ENCODE results near the gene WFDC12.
"Not testable (repeated sequence)": the region's sequence is repeated elsewhere in the genome, so short reads cannot be mapped to it uniquely, and the experiment has no call there.

WFDC12 gene

GRCh38 chr20:45139733-45140375 lies 15.6 kb upstream of the WFDC12 start:
- H3K36me3 Mint-ChIP-seq (ENCODE audit: insufficient read depth); DNase-seq (ENCODE audit: low spot score in 2 of 2); H3K4me1 Mint-ChIP-seq; ATAC-seq (replicated peaks; ENCODE audit: extremely low read depth, poor library complexity, severe bottlenecking); H3K27ac Mint-ChIP-seq (ENCODE audit: low read depth); H3K9me3 Mint-ChIP-seq; H3K4me3 Mint-ChIP-seq: not testable (repeated sequence)
- peaks cover 20% of the 10 kb centered on the region for H3K27me3 Mint-ChIP-seq

- no peaks in the 10 kb centered on the region for H3K36me3 Mint-ChIP-seq (ENCODE audit: insufficient read depth)
- no peak overlapping the region for H3K27ac Mint-ChIP-seq (ENCODE audit: low read depth)
- H3K4me1 Mint-ChIP-seq = no peaks in the 10 kb centered on the region
- H3K9me3 Mint-ChIP-seq = no peaks in the 10 kb centered on the region
- peaks cover 20% of the 10 kb centered on the region for H3K27me3 Mint-ChIP-seq
- H3K4me3 Mint-ChIP-seq = no peak overlapping the region
- ATAC-seq (replicated peaks; ENCODE audit: extremely low read depth, poor library complexity, severe bottlenecking) = no peak
- DNase-seq (ENCODE audit: low spot score in 2 of 2) = peak in 1 of 2 donors; percentile 22
Measured at GRCh38 chr20:45138561-45139300, 14.5 kb upstream of the WFDC12 start.

- Mint-ChIP-seq H3K27me3 (peaks cover 33% of the 10 kb centered on the region), H3K4me3 (no peak overlapping the region), H3K36me3 (ENCODE audit: insufficient read depth) (no peaks in the 10 kb centered on the region), H3K4me1 (no peaks in the 10 kb centered on the region), H3K9me3 (no peaks in the 10 kb centered on the region), H3K27ac (ENCODE audit: low read depth) (no peak overlapping the region)
- DNase-seq (ENCODE audit: low spot score in 2 of 2) = no peak
- no peak for ATAC-seq (replicated peaks; ENCODE audit: extremely low read depth, poor library complexity, severe bottlenecking)
Measured at GRCh38 chr20:45136911-45137310, 12.6 kb upstream of the WFDC12 start.

DNA sequence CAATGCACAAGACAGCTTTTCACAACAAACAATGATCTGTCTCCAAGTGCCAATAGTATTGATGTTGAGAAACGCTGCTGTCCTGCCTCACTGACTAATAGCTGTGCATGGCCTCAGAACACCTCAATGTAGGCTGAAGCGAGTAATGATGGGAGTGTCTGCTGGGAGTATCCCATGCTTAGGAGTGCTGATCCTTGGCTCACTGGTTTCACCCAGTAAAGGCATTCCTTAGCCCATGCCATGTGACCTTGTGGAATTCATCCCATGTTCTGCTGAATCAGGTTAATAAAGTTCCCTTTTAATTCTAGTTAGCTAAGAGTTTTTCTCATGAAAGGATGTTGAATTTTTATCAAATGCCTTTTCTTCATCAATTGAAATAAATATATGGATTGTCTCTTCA lies 3.8 kb upstream of the WFDC12 start:
- H3K9me3 Mint-ChIP-seq = no peaks in the 10 kb centered on the region
- ATAC-seq (replicated peaks; ENCODE audit: extremely low read depth, poor library complexity, severe bottlenecking) (no peak), DNase-seq (ENCODE audit: low spot score in 2 of 2) (no peak)
- H3K27ac Mint-ChIP-seq (ENCODE audit: low read depth) = no peak overlapping the region
- H3K4me3 Mint-ChIP-seq = no peak overlapping the region
- peaks cover 63% of the 10 kb centered on the region for H3K27me3 Mint-ChIP-seq
- H3K4me1 Mint-ChIP-seq = no peaks in the 10 kb centered on the region
- H3K36me3 Mint-ChIP-seq (ENCODE audit: insufficient read depth) = no peaks in the 10 kb centered on the region

GRCh38 chr20:45121388-45121787 lies 2.9 kb downstream of the WFDC12 start:
- no peak for DNase-seq (ENCODE audit: low spot score in 2 of 2)
- ATAC-seq (replicated peaks; ENCODE audit: extremely low read depth, poor library complexity, severe bottlenecking) = no peak
- Mint-ChIP-seq H3K27ac (ENCODE audit: low read depth) (no peak overlapping the region), H3K9me3 (no peaks in the 10 kb centered on the region), H3K27me3 (peaks cover 39% of the 10 kb centered on the region), H3K4me3 (no peak overlapping the region), H3K4me1 (no peaks in the 10 kb centered on the region), H3K36me3 (ENCODE audit: insufficient read depth) (no peaks in the 10 kb centered on the region)

GRCh38 chr20:45119556-45120266 lies 4.6 kb downstream of the WFDC12 start:
- Mint-ChIP-seq H3K27ac (ENCODE audit: low read depth) (no peak overlapping the region), H3K9me3 (no peaks in the 10 kb centered on the region), H3K27me3 (peaks cover 38% of the 10 kb centered on the region), H3K36me3 (ENCODE audit: insufficient read depth) (peaks cover 2% of the 10 kb centered on the region), H3K4me1 (peaks cover 7% of the 10 kb centered on the region), H3K4me3 (no peak overlapping the region)
- ATAC-seq (replicated peaks; ENCODE audit: extremely low read depth, poor library complexity, severe bottlenecking) (no peak), DNase-seq (ENCODE audit: low spot score in 2 of 2) (no peak)

DNA sequence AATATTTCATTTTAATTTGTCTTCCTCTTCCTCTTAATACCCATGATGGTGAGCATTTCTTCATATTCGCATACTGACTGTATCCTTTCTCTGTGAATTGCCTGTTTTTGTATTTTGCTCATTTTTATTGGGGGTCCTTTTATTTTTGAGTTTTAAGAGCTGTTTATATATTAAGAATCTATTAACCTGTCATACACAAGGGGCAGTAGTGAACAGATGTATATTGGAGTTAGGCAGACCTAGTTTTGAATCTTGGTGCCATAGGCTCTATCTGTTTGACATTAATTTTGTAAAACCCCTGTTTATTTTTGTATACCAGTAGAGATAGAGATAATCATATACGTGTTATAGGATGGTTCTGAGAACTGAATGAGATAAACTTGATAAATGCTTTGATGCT lies 6.2 kb downstream of the WFDC12 start:
- H3K36me3 Mint-ChIP-seq (ENCODE audit: insufficient read depth) = peaks cover 2% of the 10 kb centered on the region
- H3K27me3 Mint-ChIP-seq = peaks cover 31% of the 10 kb centered on the region
- H3K9me3 Mint-ChIP-seq = no peaks in the 10 kb centered on the region
- H3K27ac Mint-ChIP-seq (ENCODE audit: low read depth) = no peak overlapping the region
- DNase-seq (ENCODE audit: low spot score in 2 of 2) (no peak), ATAC-seq (replicated peaks; ENCODE audit: extremely low read depth, poor library complexity, severe bottlenecking) (no peak)
- H3K4me3 Mint-ChIP-seq = no peak overlapping the region
- H3K4me1 Mint-ChIP-seq = peaks cover 13% of the 10 kb centered on the region

DNA sequence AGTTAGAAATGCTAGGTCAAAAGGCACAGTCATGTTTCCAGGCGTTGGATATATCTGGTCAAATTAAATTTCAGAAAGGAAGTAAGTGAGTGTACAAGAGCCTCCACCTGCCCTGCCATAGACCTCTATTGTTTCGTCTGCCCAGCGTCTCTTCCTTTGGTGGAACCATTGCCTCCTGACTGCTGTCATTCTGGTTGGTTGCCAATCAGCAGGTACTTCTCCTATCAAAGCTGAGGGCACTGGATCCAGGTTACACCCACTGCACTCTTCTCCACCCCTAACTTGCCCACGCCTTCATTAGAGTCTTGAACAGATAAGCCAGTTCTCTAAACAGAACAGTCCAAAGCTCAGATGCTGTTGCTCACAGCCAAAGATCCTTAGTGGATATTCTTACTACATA lies 6.7 kb downstream of the WFDC12 start:
- no peak overlapping the region for H3K27ac Mint-ChIP-seq (ENCODE audit: low read depth)
- DNase-seq (ENCODE audit: low spot score in 2 of 2) (no peak), ATAC-seq (replicated peaks; ENCODE audit: extremely low read depth, poor library complexity, severe bottlenecking) (no peak)
- H3K9me3 Mint-ChIP-seq = no peaks in the 10 kb centered on the region
- H3K4me1 Mint-ChIP-seq = peaks cover 13% of the 10 kb centered on the region
- H3K27me3 Mint-ChIP-seq = peaks cover 31% of the 10 kb centered on the region
- no peak overlapping the region for H3K4me3 Mint-ChIP-seq
- peaks cover 2% of the 10 kb centered on the region for H3K36me3 Mint-ChIP-seq (ENCODE audit: insufficient read depth)

DNA sequence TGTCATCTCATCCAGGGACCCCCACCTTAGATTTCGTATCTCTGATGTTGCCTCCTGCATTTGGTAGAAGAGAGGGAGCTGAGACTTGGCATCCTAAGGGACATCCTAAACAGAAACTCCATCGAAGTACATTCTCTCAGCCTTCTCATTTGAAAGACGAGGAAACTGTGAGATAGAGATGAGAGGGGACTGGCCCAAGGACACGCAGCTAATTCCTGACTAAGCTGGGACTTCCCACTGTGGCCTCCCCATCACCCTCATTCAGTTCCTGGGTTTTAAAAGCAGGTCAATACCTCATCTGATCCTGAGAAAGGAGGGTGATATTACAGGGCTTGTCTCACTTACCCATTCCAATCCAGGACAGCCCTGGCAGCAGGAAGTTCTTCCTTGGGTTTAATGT lies 8.4 kb downstream of the WFDC12 start:
- Mint-ChIP-seq H3K4me3 (no peak overlapping the region), H3K36me3 (ENCODE audit: insufficient read depth) (peaks cover 2% of the 10 kb centered on the region), H3K9me3 (no peaks in the 10 kb centered on the region), H3K4me1 (peaks cover 13% of the 10 kb centered on the region), H3K27ac (ENCODE audit: low read depth) (no peak overlapping the region), H3K27me3 (peaks cover 23% of the 10 kb centered on the region)
- ATAC-seq (replicated peaks; ENCODE audit: extremely low read depth, poor library complexity, severe bottlenecking) = no peak
- DNase-seq (ENCODE audit: low spot score in 2 of 2) = no peak

- Mint-ChIP-seq H3K27me3 (peaks cover 23% of the 10 kb centered on the region), H3K4me1 (peaks cover 13% of the 10 kb centered on the region), H3K9me3 (no peaks in the 10 kb centered on the region), H3K4me3 (no peak overlapping the region), H3K36me3 (ENCODE audit: insufficient read depth) (peaks cover 2% of the 10 kb centered on the region), H3K27ac (ENCODE audit: low read depth) (no peak overlapping the region)
- no peak for ATAC-seq (replicated peaks; ENCODE audit: extremely low read depth, poor library complexity, severe bottlenecking)
- no peak for DNase-seq (ENCODE audit: low spot score in 2 of 2)
Measured at GRCh38 chr20:45115386-45115774, 8.9 kb downstream of the WFDC12 start.

DNA sequence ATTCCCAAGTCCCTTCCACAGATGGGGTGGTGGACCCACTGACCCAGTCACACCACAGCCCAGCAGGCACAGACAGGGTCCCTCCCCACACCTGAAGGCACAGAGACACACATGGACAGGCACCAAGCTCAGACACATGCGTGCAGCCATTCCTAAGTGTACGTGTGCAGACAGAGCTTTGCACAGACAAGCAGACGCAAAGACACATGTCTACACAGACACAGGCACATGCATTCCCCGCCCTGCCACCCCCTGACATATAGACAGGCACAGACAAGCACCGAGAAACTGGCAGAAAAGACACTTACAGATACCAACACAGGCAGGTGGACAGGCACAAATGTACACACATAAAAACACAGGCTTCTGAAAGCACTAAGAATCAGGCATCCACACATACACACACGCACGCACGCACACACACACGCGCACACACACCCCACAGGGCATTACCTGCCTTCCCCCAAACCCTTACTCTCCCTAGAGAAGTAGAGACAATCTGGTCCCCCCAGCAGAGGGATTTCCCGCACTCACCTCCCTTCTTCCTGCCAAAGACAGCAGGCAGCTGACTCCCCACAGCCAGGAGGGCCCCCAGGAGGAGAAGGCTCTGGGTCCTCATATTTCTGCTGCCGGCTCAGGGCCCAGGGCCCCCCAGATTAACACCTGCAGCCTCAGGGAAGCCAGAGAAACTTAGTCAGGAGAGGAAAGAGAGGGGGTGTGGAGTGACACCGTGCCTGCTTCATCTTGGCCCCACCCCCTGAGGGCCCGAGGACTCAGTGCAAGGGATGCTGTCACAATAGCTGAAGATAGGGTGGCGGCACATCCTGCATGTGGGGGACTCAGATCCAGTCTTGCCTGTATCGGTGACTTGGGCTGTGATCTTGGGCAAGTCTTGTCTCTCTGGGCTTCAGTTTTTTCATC lies 9.5 kb downstream of the WFDC12 start, which contains the start of gene WFDC5:
TSS of gene WFDC5 (minus strand) at position 710 of the 921 bp plus-strand sequence. CDS start at position 619, 91 bp downstream.
- peak; percentile 43 for ATAC-seq (replicated peaks; ENCODE audit: extremely low read depth, poor library complexity, severe bottlenecking)
- Mint-ChIP-seq H3K4me3 (no peak within 1 kb of the TSS), H3K36me3 (ENCODE audit: insufficient read depth) (peaks cover 2% of the 10 kb centered on the region), H3K4me1 (peaks cover 13% of the 10 kb centered on the region), H3K9me3 (no peaks in the 10 kb centered on the region), H3K27me3 (peaks cover 23% of the 10 kb centered on the region), H3K27ac (ENCODE audit: low read depth) (no peak within 1 kb of the TSS)
- DNase-seq (ENCODE audit: low spot score in 2 of 2) = no peak

- no peak overlapping the region for H3K4me3 Mint-ChIP-seq
- ATAC-seq (replicated peaks; ENCODE audit: extremely low read depth, poor library complexity, severe bottlenecking) (no peak), DNase-seq (ENCODE audit: low spot score in 2 of 2) (no peak)
- peaks cover 23% of the 10 kb centered on the region for H3K27me3 Mint-ChIP-seq
- no peak overlapping the region for H3K27ac Mint-ChIP-seq (ENCODE audit: low read depth)
- H3K36me3 Mint-ChIP-seq (ENCODE audit: insufficient read depth) = peaks cover 2% of the 10 kb centered on the region
- no peaks in the 10 kb centered on the region for H3K9me3 Mint-ChIP-seq
- peaks cover 13% of the 10 kb centered on the region for H3K4me1 Mint-ChIP-seq
Measured at GRCh38 chr20:45113865-45114264, 10.4 kb downstream of the WFDC12 start.

All from central memory CD8-positive, alpha-beta T cell (primary cell).